Measurements from ENCODE around the gene ACP6. TPM values are rescaled to one million over a fixed set of nuclear protein-coding genes. Genes with fewer than 3 reads are reported as not detected.
A peak's percentile ranks its signal among the peaks of the same experiment; 100 is the strongest.
"Not testable (repeated sequence)": the region's sequence is repeated elsewhere in the genome, so short reads cannot be mapped to it uniquely, and the experiment has no call there.

The ACP6 gene
- 1.6 and 1.8 TPM in 2 replicates for total RNA-seq (2014; rRNA removed; shearing (Covaris generic))

DNA sequence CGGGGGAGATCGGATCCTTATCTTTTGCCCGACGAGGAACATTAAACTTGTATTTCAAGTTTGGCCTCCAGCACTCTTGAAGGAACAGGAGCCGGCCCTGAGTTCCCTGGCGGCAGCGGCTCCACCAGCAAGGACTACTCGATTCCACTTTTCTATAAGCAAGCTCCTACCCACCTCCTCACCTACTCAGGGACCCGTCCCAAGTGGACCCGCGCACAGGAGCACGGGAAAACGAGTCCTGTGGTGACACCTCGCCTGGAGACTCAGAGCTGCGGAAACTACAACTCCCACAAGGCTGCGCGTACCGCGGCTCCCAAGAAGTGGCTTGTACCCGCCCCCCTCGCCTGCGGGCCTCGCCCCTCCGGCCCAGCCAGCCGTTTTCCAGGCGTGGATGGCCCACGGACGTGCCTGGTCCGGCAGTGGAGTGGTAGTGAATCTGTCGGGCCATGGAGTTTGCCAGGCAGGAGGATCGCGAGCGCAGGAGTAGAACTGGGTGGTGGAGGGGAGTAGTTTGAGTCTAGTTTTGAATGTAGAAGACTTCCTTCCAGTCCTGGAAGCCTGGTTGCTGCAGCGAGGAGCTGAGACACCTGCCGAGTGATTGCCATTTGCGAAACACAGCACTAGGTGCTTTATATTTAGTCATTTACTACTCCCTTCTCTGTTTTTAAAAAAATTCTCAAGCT is at the start of gene ACP6:
Gene ACP6, minus strand, starts transcription at position 206 of the 683 bp plus-strand sequence. CDS start 476 bp downstream, outside the sequence.
- Histone ChIP-seq H3K27me3 (no peaks in the 10 kb centered on the region), H3K4me3 (peak within 1 kb of the TSS; percentile 67), H3K9me3 (replicated peaks) (no peaks in the 10 kb centered on the region), H3K4me1 (no peaks in the 10 kb centered on the region), H3K27ac (no peak within 1 kb of the TSS), H3K36me3 (no peaks in the 10 kb centered on the region)
- DNase-seq = peak; percentile 92 to 94

DNA sequence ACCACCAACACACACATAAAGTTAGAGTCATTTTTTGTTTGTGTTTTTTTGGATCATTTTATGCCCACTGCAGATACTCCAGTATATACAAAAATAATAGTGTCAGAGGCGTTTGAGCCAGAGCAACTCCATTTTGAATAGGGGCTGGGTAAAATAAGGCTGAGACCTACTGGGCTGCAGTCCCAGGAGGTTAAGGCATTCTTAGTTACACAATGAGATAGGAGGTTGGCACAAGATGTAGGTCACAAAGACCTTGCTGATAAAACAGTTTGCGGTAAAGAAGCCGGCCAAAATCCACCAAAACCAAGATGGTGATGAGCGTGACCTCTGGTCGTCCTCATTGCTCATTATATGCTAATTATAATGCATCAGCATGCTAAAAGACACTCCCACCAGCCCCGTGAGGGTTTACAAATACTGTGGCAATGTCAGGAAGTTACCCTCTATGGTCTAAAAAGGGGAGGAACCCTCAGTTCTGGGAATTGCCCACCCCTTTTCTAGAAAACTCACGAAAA is 49.4 kb upstream of the ACP6 start:
- Histone ChIP-seq H3K36me3 (no peaks in the 10 kb centered on the region), H3K4me3 (no peak overlapping the region), H3K4me1 (no peaks in the 10 kb centered on the region), H3K27me3 (no peaks in the 10 kb centered on the region), H3K9me3 (replicated peaks) (no peaks in the 10 kb centered on the region), H3K27ac (no peak overlapping the region)
- no peak for DNase-seq

DNA sequence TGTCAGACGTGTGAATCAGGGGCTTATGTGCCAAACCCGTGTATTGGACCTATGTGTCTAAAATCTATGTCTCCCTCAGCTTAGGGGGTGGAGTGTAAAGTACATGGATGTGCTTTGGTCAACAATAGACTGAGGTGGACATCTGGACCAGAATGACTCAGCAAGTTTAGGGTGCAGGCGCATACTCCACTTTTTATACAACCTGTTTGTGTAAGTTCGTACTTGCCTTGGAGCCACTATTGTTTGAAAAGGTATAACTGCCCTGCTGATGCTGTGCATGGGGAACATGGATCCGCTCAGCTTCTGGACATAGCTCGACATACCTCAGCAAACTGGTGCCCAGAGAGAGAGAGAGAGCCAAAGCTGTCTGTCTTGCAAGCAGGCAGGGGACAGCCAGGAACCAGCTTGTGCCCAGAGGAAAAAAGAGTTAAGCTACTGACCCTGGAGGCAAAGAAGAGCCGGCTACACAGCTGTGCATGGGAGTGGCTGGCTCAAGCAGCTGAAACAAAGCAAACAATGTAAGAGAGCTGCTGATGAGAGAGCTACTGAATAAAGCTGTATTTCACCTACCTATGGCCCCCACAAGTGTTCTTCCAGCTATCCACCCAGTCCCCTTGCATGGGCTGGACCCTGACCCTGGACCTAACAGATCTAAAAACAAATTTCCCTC is 48.8 kb upstream of the ACP6 start:
- H3K36me3 ChIP-seq = no peaks in the 10 kb centered on the region
- DNase-seq = peak in 1 of 2 experiments; percentile 10
- H3K4me3 ChIP-seq = no peak overlapping the region
- H3K27ac ChIP-seq = no peak overlapping the region
- no peaks in the 10 kb centered on the region for H3K4me1 ChIP-seq
- H3K9me3 ChIP-seq (replicated peaks) = no peaks in the 10 kb centered on the region
- no peaks in the 10 kb centered on the region for H3K27me3 ChIP-seq

DNA sequence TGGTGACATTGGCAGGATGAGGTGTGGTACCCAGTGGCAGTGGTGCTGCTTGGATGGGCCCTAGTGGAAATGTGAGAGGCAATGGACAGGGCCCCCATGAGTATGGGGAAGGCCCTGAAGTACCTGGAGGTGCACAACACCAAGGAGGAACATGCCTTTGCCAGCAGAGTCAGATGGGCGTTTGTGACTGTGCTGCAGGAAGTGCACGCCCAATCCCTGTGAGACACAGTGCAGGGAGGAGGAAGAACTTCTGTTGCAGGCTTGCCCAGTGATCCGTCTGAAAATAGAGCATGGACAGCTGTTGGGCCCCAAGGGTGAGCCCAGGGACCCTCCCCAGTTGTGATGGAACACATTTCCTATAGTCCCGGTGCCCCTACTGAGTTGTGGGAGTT is 47.4 kb upstream of the ACP6 start:
- H3K4me1 ChIP-seq = no peaks in the 10 kb centered on the region
- no peak overlapping the region for H3K27ac ChIP-seq
- H3K36me3 ChIP-seq = no peaks in the 10 kb centered on the region
- no peak overlapping the region for H3K4me3 ChIP-seq
- no peaks in the 10 kb centered on the region for H3K9me3 ChIP-seq (replicated peaks)
- DNase-seq = no peak
- H3K27me3 ChIP-seq = no peaks in the 10 kb centered on the region

DNA sequence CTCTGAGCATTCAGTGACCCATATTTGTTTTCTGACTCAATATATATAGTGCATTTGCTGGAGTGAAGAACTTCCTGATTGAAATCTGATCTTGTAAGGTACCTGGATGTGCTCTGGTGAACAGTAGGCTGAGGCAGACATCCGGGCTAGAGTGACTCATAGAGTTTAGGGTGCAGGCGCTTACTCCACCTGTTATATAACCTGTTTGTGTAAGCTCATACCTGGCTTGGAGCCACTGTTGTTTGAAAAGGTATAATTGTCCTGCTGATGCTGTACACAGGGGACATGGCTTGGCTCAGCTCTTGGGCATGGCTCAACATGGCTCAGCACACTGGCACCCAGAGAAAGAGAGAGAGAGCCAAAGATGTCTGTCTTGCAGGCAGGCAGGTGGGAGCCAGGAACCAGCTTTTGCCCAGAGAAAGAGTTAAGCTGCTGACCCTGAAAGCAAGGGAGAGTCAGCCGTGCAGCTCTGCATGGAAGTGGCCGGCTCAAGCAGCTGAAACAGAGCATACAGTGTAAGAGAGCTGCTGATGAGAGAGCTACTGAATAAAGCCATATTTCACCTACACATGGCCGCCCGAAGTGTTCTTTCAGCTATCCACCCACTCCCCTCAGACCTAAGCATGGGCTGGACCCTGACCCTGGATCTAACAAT is 46.9 kb upstream of the ACP6 start:
- Histone ChIP-seq H3K4me3 (no peak overlapping the region), H3K36me3 (no peaks in the 10 kb centered on the region), H3K27ac (no peak overlapping the region), H3K27me3 (no peaks in the 10 kb centered on the region), H3K9me3 (replicated peaks) (no peaks in the 10 kb centered on the region), H3K4me1 (no peaks in the 10 kb centered on the region)
- no peak for DNase-seq

DNA sequence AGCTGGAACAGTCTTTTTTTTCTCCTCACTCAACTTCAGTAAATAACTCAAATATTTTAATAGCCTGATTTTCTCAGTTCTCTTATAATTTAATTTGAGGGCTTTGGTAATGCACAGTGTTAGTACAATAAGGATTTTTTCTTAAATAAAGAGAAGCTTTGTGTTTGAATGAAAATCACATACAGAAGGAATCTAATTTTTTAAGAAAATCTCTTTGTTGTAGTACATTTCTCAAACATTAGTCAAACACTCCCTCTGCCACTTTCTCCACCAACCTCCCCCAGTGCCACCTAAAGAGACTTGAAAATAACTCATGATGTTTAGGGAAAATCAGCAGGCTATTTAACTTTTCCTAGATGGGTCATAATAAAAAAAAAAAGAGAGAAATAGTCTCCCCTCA is 42.3 kb upstream of the ACP6 start:
- no peak for DNase-seq
- H3K27me3 ChIP-seq = no peaks in the 10 kb centered on the region

DNA sequence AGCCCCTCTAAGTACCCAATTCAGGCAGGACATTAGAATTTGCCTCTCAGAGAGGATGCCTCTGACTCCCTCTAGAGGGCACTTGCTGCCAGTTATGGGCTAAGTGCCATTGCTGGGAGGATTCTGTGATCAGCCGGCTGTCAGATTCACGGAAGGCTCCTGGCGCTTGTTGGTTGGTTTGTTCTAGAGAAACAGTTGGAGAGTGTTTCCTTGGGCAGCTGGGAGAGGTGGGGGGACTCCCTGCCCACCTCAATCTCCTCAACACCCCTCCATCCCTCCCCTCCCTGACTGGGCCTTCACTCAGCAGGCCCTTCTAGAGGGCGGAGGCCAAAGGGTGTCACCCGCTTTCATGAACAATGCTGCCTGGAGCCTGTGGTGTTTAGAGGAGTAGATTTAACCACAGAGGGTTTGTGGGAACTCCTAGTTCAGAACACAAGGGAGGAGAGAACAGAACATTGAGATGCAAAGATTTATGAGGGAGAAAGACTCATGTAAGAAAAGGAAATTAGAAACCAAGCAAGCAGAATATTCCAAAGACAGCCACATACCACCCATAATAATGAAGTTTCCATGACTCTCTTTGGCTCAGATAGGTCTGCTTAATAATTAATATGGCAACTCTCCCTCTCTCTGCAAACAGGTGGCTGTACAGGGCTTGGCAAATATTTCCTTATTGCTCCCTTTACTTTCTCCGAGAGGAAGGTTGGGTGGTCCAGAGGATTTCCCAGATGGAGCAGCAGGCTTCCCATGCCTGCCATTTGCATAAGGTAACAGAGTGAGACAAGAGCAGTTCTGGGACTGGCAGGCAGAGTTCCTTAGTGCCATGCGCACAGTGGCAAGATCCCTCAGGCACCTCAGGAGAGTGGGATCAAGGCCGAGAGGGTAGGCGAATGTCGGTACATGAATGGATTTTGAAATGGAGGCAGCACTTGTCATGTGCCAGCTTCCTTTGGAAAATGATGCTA is 30.0 kb upstream of the ACP6 start:
- no peak overlapping the region for H3K4me3 ChIP-seq
- H3K27me3 ChIP-seq = no peaks in the 10 kb centered on the region
- no peak overlapping the region for H3K27ac ChIP-seq
- no peaks in the 10 kb centered on the region for H3K9me3 ChIP-seq (replicated peaks)
- DNase-seq = peak; percentile 48 to 66
- H3K4me1 ChIP-seq = no peaks in the 10 kb centered on the region
- H3K36me3 ChIP-seq = no peaks in the 10 kb centered on the region

More for the DNA sequence above, 42.3 kb upstream of the ACP6 start:
- Histone ChIP-seq H3K27ac (no peak overlapping the region), H3K9me3 (replicated peaks) (no peaks in the 10 kb centered on the region), H3K4me3 (no peak overlapping the region), H3K36me3 (no peaks in the 10 kb centered on the region), H3K4me1 (no peaks in the 10 kb centered on the region)

DNA sequence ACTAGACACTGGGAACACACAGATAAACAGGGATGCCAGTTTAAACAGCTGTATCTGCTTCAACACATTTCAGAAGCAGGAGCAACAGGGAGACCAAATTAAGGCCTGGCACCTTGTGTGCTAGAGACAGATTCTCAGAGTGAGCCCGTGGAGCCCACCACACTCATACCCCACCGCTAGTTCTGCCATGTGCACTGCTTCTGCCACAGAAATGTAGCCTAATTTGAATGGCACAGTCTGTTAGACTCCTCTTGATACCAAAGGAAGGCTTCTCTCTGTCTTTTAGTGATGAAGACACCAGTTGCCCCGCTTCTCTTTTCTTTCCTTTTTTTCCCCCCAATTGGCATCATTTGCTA is 29.3 kb upstream of the ACP6 start:
- Histone ChIP-seq H3K27ac (no peak overlapping the region), H3K4me1 (no peaks in the 10 kb centered on the region), H3K4me3 (no peak overlapping the region), H3K36me3 (no peaks in the 10 kb centered on the region), H3K27me3 (no peaks in the 10 kb centered on the region), H3K9me3 (replicated peaks) (no peaks in the 10 kb centered on the region)
- DNase-seq = no peak

DNA sequence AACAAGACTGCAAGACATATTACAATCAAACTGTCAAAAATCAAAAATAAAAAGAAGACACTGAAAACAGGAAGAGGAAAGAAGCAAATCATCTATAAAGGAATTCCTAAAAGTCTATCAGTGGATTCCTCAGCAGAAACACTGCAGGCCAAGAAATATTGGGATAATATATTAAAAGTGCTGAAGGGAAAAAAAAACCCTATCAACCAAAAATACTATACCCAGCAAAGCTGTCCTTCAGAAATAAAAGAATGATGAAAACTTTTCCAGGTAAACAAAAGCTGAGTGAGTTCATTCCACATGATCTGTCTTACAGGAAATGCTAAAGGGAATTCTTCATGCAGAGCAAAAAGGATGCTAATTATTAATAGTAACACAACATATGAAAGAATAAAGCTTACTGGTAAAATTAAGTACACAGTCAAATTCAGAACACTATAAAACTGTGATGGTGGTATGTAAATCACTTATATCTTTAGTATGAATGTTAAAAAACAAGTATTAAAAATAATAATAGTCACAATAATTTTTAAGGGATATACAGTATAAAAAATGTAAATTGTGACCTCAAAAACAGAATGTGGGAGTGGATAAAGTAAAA is 12.9 kb upstream of the ACP6 start:
- Histone ChIP-seq H3K9me3 (replicated peaks) (no peaks in the 10 kb centered on the region), H3K27me3 (no peaks in the 10 kb centered on the region), H3K4me1 (no peaks in the 10 kb centered on the region), H3K36me3 (no peaks in the 10 kb centered on the region), H3K27ac (no peak overlapping the region), H3K4me3 (no peak overlapping the region)
- DNase-seq = no peak

DNA sequence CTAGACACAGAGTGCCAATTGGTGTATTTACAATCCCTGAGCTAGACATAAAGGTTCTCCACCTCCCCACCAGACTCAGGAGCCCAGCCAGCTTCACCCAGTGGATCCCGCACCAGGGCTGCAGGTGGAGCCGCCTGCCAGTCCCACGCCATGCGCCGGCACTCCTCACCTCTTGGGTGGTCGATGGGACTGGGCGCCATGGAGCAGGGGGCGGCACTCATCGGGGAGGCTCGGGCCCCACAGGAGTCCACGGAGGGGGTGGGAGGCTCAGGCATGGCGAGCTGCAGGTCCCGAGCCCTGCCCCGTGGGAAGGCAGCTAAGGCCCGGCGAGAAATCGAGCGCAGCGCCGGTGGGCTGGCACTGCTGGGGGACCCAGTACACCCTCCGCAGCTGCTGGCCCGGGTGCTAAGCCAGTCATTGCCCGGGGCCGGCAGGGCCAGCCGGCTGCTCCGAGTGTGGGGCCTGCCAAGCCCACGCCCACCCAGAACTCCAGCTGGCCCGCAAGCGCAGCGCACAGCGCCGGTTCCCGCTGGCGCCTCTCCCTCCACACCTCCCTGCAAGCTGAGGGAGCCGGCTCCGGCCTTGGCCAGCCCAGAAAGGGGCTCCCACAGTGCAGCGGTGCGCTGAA is 10.4 kb upstream of the ACP6 start:
- H3K4me3 ChIP-seq; H3K27ac ChIP-seq; H3K4me1 ChIP-seq; H3K9me3 ChIP-seq (replicated peaks); H3K27me3 ChIP-seq; H3K36me3 ChIP-seq; DNase-seq: not testable (repeated sequence)

DNA sequence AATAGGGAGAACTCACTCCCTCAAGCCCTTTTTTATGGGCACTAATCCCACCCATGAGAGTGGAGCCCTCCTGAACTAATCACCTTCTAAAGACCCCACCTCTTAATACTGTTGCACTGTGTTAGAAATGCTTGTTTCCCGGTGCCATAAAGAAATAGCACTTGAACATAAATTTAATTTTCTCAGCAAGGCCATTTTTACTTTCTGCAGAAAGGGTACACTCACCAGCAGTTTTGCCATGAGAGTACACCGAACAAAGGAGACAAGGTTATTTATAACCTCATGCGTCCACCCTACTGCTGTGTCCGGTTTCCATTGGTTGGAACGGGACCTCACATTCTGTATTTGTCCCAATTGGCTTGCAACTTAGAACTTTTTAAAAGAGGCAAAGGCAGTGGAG is 7.4 kb upstream of the ACP6 start:
- DNase-seq; H3K4me3 ChIP-seq; H3K27me3 ChIP-seq; H3K4me1 ChIP-seq; H3K9me3 ChIP-seq (replicated peaks); H3K27ac ChIP-seq; H3K36me3 ChIP-seq: not testable (repeated sequence)

DNA sequence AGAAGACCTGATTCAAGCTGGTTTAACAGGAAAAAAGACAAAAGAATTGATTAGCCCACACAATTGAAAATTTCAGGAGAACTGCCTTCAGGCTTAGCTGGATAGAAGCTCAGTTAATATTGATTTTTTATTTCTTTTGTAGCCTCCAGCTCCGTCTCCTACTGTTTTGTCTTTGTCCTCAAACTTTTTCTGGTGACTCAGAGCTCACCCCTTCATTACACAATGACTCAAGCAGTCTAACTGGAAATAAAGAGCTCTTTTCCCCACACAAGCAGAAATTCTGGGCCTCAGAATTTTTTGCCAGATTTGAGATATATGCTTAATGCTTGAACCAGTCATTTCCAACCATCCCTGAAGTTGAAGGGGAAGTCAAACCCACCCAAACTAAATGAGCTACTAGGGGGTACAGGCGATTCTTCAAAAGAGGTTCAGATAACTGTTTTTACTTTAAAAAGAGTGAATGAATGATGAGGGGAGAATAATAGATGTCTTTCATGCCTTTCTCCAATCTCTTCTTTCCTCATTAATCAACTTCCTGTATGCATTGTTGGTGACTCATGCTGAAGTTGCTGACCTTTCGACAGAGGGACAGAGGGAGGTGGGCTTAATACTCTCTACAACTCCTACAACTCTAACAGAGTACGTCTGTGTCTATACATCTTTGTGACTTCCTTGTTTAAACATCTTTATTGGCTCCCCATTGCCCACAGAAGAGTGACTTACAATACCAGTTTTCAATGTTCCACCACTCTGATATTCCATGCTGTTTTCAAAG is 6.2 kb upstream of the ACP6 start:
- H3K9me3 ChIP-seq (replicated peaks) = no peaks in the 10 kb centered on the region
- no peak overlapping the region for H3K27ac ChIP-seq

DNA sequence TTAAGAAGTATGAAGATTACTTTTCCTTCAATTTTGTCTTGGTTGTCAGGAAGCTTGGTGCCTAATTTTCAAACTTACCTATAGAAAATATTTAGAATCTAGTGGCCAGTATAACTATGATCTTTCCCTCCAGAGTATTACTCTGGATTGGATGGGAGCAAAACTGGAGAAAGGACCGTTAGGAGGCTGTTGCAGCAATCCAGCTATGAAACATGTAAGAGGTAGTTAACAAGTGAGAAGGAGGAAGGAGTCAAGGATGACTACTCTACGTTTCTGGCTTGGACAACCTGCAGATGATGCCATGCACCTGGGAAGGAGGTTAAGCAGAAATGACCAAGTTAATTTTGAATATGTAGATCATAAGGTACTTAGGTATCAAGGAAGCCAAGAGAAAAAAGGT is 3.5 kb upstream of the ACP6 start:
- Histone ChIP-seq H3K36me3 (no peaks in the 10 kb centered on the region), H3K9me3 (replicated peaks) (no peaks in the 10 kb centered on the region), H3K27ac (no peak overlapping the region), H3K4me3 (no peak overlapping the region), H3K27me3 (no peaks in the 10 kb centered on the region), H3K4me1 (no peaks in the 10 kb centered on the region)
- no peak for DNase-seq

More for the DNA sequence above, 6.2 kb upstream of the ACP6 start:
- DNase-seq = no peak
- no peak overlapping the region for H3K4me3 ChIP-seq
- H3K27me3 ChIP-seq = no peaks in the 10 kb centered on the region
- H3K4me1 ChIP-seq = no peaks in the 10 kb centered on the region
- no peaks in the 10 kb centered on the region for H3K36me3 ChIP-seq

All from SJCRH30 (cell line).